HPDE6-E6E7 (cell line): ENCODE measurements around the gene KIF16B.
"Not testable (repeated sequence)": the region's sequence is repeated elsewhere in the genome, so short reads cannot be mapped to it uniquely, and the experiment has no call there.

Source experiments
- DNase-seq: peaks from one replicate; pipeline ENCODE4 v3.0.0; 2011; ENCODE audit warnings: missing footprints; ENCODE audit errors: extremely low spot score

Gene KIF16B

GRCh38 chr20:16477632-16478031, 95.6 kb downstream of the KIF16B start:
- no peak for DNase-seq

- DNase-seq: peak; percentile 40
Observed at GRCh38 chr20:16476032-16476431, 97.2 kb downstream of the KIF16B start.

- no peak for DNase-seq
Observed at GRCh38 chr20:16475225-16475624, 98.0 kb downstream of the KIF16B start.

- no peak for DNase-seq
Observed at GRCh38 chr20:16474363-16474762, 98.9 kb downstream of the KIF16B start.

DNA sequence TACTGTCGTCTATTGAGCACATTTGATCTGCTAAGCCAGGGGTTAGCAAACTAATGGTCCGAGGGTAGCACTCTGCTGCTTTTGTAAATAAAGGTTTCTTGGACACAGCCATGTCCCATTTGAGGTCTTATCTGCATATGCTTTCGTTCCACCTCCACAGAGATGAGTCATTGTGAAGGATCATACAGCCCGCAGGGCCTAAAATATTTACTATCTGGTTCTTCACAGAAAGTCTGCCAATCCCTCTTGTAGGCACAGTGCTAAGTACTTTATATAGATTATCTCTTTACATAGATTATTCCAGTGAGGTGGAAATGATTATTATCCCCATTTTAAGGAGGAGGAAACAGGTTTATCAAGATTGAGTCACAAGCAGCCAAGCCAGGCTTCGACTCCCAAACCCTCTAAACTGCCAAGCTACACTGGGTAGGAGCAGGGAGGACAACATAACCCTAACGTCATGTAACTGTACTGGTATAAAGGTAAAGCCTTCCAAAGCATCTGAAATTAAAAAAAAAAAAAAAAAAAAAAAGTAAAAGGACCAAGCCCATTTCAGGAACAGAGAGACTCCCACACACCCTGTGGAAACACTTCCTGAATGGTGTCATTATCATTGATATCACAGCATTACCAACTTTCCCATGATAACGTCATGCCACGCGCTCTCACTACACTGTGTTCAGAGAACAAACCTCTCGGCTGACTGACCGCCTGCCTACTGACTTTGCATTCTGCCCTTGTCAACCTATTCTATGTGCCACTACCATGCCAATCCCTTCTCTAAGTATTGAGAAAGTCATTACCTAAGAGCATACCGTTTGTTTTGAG, 101.0 kb downstream of the KIF16B start:
- no peak for DNase-seq

- no peak for DNase-seq
Observed at GRCh38 chr20:16469395-16469905, 103.8 kb downstream of the KIF16B start.

DNA sequence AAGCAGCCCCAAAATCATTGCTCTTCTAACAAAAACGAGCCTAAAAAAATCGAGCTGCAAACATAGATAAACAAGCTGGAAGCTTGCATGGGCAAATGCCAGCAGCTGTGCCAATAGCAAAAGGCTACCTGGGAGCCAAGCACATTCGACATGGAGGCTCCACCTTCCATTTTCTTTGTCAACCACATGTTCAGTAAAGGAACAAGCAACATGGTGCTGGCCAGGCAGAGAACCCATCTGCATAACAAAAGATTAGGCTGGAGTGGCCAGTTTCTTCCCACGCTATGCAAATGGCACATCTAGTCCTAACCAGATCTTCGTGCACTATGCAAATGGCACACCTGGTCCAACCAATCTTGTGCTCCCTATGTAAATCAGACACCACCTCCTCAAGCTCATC, 110.5 kb downstream of the KIF16B start:
- no peak for DNase-seq

GRCh38 chr20:16459019-16459700, 114.1 kb downstream of the KIF16B start:
- no peak for DNase-seq

GRCh38 chr20:16457514-16457913, 115.7 kb downstream of the KIF16B start:
- DNase-seq: no peak

- DNase-seq: no peak
Observed at GRCh38 chr20:16455324-16455723, 117.9 kb downstream of the KIF16B start.

DNA sequence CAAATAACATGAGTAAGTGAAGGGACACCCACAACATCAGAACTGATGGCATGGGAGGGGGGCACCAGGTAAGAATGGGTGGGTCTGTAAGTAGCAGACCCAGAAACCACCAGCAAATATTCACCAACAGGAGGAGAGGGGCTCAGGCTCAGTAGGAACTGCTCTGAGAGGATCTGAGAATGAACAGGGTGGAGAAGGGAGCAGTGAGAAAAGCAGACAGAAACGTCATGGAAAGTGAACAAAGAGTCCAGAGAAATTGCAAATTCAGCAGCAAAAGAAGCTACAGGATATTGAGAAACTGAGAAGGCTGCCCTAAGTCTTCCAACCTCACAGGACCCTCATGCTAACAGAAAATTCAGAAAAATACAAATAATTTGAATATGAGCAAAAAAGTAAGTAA, 121.3 kb downstream of the KIF16B start:
- no peak for DNase-seq

- no peak for DNase-seq
Observed at GRCh38 chr20:16451001-16451400, 122.2 kb downstream of the KIF16B start.

GRCh38 chr20:16446991-16447390, 126.3 kb downstream of the KIF16B start:
- no peak for DNase-seq

DNA sequence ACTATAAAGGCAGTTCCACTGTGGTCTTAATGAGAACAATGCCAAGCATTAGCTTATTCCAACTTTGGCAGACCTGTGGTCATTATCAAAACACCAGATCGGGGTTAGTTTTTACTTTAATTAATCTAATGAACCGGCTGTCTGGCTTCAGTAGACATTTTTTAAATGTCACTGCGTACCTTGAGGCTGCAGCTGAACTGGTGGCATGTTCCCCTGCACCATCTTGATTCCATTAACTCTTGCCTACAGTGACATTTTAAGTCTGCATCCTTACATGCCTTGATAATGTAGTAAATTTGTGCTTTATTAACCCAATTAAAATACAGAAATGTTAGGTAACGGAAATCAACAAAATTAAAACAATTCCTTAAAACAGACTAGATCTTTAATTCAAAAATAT, 127.0 kb downstream of the KIF16B start:
- no peak for DNase-seq

- DNase-seq: no peak
Observed at GRCh38 chr20:16445482-16445881, 127.8 kb downstream of the KIF16B start.

- no peak for DNase-seq
Observed at GRCh38 chr20:16444057-16444777, 129.0 kb downstream of the KIF16B start.

GRCh38 chr20:16441546-16442164, 131.6 kb downstream of the KIF16B start:
- no peak for DNase-seq

GRCh38 chr20:16440686-16441085, 132.6 kb downstream of the KIF16B start:
- no peak for DNase-seq

DNA sequence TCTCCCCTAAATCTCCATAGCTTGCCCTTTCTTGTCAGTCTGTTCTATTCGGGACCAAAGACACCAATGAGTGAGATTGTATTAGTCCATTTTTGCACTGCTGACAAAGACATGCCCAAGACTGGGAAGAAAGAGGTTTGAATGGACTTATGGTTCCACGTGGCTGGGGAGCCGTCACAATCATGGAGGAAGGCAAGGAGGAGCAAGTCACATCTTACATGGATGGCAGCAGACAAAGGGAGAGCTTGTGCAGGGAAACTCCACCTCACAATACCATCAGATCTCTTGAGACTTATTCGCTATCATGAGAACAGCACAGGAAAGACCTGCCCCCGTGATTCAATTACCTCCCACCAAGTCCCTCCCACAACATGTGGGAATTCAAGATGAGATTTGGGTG, 133.7 kb downstream of the KIF16B start:
- not testable (repeated sequence) for DNase-seq

DNA sequence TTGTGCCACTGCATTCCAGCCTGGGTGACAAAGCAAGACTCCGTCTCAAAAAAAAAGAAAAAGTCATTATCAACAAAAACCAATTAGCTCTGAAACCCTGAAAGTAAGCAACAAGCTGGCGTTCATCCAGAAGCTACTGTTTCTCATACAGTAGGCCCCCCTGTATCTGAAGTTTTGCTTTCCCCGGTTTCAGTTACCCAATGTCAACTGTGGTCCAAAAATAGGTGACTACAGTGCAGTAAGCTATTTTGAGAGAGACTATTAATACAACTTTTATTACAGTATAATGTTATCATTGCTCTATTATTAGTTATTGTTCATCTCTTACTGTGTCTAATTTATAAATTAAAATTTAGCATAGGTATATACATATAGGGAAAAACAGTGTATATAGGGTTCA, 135.1 kb downstream of the KIF16B start:
- DNase-seq: no peak

DNA sequence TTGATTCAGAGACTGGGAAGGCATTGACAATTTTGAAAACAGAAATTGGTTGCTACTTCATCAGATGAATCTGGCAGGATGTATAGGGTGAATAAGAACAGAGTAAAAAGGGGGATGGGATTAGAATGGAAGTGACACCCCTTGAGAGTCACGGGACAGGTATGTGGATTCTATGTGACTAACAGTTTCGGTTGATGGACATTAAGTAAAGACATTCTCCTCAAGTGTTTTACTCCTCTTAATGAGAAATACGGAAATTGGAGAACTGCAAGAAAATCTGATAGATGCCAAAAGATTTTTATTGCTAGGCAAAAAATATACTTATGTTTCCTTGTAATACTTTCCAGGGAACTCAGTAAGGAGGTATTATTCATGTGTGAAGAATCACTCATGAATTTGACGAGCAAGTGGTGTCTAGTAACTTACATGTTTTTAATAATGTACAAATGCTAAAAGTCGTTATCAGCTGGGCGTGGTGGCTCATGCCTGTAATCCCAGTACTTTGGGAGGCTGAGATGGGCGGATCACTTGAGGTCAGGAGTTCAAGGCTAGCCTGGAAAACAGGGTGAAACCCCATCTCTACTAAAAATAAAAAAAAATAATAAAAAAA, 135.8 kb downstream of the KIF16B start:
- DNase-seq: peak; percentile 28
